GM19328 (cell line): Measurements from ENCODE around the gene JAG2.

Experiments
- ATAC-seq: cut with Tn5 transposase; IDR thresholded peaks from one replicate; pipeline ENCODE4 v1.9.1; 2021; ENCODE audit warnings: mild to moderate bottlenecking, moderate library complexity; ENCODE audit not compliant: unreplicated experiment

Gene JAG2

DNA sequence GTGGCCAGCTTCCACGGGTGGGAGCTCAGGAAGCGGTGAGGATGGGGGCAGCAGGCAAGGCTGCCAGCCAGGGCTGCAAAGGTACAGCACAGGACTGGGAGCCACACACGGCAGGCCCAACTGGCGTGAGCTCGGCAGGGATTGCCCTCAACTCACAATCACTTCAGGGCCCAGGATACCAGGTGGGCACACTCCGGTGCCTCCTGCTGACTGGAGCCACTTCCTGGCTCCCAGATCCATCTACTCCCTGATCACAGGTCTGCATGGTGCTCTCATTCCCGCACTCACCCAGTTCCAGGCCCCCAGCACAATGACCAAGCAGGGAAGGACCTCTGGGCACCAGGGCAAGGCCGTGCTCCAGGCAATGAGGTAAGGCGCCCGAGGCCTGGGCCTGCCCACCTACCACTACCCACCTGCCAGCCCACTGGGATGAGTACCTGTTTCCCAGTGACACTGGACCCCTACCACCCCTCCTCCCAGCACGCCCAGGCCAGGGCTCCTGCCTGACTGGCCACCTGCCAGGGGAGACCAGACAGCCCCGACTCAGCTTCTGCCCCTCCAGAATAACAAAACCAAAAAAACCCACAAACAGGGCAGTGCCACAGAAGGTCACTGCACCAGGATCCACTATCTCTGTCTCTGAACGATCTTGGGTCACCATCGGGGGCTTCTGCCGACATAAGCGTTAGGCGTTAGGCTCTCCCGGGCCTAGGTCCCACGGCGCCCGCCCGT lies 1.8 kb downstream of the JAG2 start:
- no peak for ATAC-seq

GRCh38 chr14:105165761-105166485 lies 2.7 kb downstream of the JAG2 start:
- no peak for ATAC-seq

DNA sequence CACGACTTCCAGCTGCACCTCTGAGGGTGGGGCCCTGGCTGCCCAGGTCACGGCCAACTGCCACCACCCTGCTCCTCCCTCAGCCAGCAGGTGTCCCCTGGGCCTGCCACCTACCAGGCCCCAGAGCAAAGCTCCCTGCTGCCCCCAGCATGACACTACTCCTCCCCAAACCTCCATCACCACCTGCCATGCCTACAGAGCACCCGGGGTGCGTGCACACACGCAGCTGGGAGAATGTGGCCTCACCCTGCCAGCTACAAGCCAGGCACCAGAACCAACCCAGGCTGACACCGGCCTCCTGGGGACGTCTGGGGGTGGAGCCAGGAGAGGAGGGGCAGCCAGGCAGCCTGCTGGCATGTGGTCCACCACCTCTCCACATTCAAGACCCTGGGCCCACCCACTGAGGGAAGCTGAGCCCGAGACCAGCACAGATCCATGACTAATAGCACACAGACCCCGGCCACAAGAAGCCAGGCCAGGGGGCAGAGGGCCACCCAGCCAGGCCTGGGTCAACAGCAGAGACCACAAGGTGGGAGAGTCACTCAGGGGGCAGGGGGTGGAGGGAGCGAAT lies 3.4 kb downstream of the JAG2 start:
- ATAC-seq: no peak

- no peak for ATAC-seq
These were observed 5.4 kb downstream of the JAG2 start for GRCh38 chr14:105163040-105163742.

- no peak for ATAC-seq
These were observed 6.0 kb downstream of the JAG2 start for GRCh38 chr14:105162669-105162979.

DNA sequence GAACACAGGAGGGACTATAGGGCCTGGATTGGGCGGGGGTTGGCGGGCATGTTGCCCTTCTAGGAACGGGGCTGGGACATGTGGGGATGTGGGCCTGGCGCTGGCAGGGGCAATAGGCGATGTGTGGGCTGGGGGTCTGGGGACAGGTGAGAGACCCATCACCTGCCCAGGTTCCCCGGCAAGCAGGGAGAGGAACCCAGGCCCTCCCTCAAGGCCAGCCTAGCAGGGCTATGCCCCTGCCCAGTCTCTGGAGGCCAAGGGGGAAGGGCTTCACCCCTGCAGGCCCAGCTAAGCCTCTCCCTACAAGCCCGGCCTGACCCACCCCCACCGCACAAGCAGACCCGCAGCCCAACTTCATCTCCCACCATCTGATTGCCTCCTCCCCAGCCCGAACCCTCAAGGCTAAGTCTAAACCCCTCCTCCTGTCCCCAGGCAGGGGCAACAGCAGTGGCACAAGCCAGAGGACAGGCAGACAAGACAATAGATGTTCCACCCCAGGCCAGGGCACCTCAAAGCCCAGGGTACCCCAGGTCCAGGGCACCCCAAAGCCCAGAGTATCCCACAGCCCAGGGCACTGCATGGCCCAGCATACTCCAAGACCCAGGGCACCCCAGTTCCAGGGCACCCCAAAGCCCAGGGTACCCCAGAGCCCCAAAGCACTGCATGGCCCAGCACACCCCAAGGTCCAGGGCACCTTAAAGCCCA lies 6.5 kb downstream of the JAG2 start:
- no peak for ATAC-seq

GRCh38 chr14:105161309-105161708 lies 7.3 kb downstream of the JAG2 start:
- ATAC-seq: no peak

GRCh38 chr14:105160776-105161175 lies 7.8 kb downstream of the JAG2 start:
- ATAC-seq: no peak

DNA sequence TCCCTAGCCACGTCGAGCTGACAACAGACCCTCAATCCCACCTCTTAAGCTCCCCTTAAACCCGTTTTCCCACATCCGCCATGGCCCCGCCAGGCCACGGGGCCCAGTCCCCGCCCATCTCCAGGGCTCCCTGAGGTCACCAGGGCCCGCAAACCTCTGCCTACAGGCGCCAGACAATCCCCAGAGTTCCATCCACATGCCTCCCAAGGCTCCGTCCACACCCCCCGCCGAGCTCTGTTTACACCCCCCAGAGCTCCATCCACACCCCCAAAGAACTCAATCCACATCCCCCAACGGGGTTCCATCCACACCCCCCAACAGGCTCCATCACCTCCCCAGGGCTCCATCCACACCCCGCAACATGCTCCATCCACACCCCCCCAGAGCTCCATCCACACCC lies 9.2 kb downstream of the JAG2 start:
- no peak for ATAC-seq

GRCh38 chr14:105158794-105159193 lies 9.8 kb downstream of the JAG2 start:
- no peak for ATAC-seq

- no peak for ATAC-seq
These were observed 10.7 kb downstream of the JAG2 start for GRCh38 chr14:105157872-105158271.

- no peak for ATAC-seq
These were observed 11.9 kb downstream of the JAG2 start for GRCh38 chr14:105156414-105157375.

- ATAC-seq: no peak
These were observed 12.7 kb downstream of the JAG2 start for GRCh38 chr14:105155681-105156413.

GRCh38 chr14:105155071-105155651 lies 13.4 kb downstream of the JAG2 start:
- no peak for ATAC-seq

DNA sequence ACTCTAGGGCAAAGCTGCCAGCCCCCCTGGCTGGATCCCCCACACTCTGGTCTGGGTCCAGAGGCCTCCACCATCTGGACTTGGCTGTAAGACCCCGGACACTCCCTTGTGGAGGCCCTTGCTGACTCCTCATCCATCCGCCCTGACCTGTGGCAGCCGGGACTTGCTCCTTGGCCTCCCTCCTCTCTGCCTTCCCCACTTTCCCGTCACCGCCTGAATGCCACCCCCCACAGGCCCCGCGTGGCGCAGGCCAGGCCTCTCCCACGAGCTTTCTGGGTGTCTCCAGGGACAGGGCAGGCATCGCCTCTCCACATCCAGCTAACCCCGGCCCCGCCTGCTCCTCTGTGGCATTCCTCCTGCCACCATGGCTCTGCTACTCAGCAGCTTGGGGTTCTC lies 14.1 kb downstream of the JAG2 start:
- no peak for ATAC-seq

DNA sequence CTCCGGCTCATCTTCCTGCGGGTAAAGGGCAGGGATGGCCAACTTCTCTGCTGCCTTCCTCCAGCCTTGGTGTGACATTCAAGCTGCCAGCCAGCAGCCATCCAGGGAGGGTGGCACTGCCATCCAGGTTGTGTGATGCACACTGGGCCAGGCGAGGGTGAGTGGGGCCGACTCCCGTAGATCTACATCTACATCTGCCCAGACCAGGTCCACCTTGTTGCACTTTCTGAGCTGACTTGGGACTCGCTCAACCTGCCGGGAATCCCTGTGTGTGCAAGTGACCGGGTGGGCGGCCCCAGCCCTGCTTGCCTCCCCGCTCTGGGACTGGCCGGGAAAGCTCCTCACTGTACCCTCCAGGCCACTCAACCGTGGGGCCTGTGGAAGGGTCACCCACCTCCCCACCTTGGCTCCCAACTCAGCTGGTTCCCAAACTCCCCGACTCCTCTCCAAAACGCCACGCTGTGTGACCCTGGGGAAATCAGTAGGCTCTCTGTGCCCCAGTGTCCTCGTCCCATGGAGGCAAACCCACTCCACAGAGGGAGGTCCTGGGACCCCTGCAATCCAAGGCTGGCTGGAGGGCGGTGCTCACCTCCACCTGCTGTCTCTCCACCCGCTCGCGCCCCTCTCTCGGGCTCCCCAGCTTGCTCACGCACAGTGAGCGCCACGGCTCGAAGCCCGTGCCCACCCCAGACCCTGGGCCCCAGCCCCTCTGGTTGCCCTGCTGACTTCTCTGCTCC lies 14.7 kb downstream of the JAG2 start:
- ATAC-seq: no peak

- ATAC-seq: no peak
These were observed 15.2 kb downstream of the JAG2 start for GRCh38 chr14:105153331-105153731.

DNA sequence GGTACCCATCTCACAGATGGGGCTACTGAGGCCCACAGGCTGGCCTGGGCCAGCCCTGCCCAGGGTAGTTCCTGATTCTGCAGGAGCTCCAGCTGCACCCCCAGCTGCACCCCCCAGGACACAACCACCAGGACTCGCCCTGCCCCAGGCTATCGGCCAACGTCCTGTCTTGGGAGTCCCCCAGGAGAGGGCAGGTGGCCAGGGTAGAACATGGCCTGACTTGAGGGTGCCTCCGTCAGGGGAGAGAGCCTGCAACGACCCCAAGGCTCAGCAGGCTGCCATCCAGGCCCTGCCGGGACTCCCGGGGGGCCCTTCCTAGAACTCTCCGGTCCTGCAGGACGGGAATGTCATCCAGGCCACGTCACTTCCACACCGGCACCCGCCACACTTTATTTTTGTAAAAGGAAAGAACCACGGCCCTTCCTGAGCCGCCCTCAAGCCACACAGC lies 15.8 kb downstream of the JAG2 start:
- no peak for ATAC-seq
